Smooth muscle cell (in vitro differentiated cells): ENCODE results near the gene NPB. TPM values are rescaled to one million over a fixed set of nuclear protein-coding genes. Genes with fewer than 3 reads are reported as not detected.
A peak's percentile ranks its signal among the peaks of the same experiment; 100 is the strongest.

ENCODE experiments used
- DNase-seq: peaks from one replicate; lab custom pipeline; 2025; ENCODE audit not compliant: unreplicated experiment; lab: John Stamatoyannopoulos, UW
- H2AFZ ChIP-seq: fragments of 200-600 bp; sonication (generic); 2 replicates; pipeline ENCODE4 v1.6.0; 2016; ENCODE audit warnings: antibody characterized with exemption, low read depth, mild to moderate bottlenecking
- H3F3A ChIP-seq: fragments of 200-600 bp; sonication (generic); 2 replicates; pipeline ENCODE4 v1.6.0; 2017; ENCODE audit warnings: antibody characterized with exemption, low read depth
- H3K27ac ChIP-seq: fragments of 200-600 bp; sonication (generic); 2 replicates; pipeline ENCODE4 v1.5.1; 2016; ENCODE audit warnings: low read depth, mild to moderate bottlenecking
- H3K27me3 ChIP-seq: fragments of 200-600 bp; sonication (generic); 2 replicates; pipeline ENCODE4 v1.6.1; 2016; ENCODE audit warnings: low read depth, mild to moderate bottlenecking
- H3K36me3 ChIP-seq: fragments of 200-600 bp; sonication (generic); 2 replicates; pipeline ENCODE4 v1.5.1; 2016; ENCODE audit warnings: low read depth
- H3K4me1 ChIP-seq: fragments of 200-600 bp; sonication (generic); 2 replicates; pipeline ENCODE4 v1.5.1; 2016; ENCODE audit warnings: low read depth
- H3K4me2 ChIP-seq: fragments of 200-600 bp; sonication (generic); 2 replicates; pipeline ENCODE4 v1.6.0; 2016; ENCODE audit warnings: mild to moderate bottlenecking
- H3K4me3 ChIP-seq: fragments of 200-600 bp; sonication (generic); 2 replicates; pipeline ENCODE4 v1.5.1; 2016; ENCODE audit warnings: mild to moderate bottlenecking
- H3K79me2 ChIP-seq: fragments of 200-600 bp; sonication (generic); 2 replicates; pipeline ENCODE4 v1.6.0; 2016; ENCODE audit warnings: low read depth, mild to moderate bottlenecking
- H3K9ac ChIP-seq: fragments of 200-600 bp; sonication (generic); 2 replicates; pipeline ENCODE4 v1.6.0; 2016; ENCODE audit warnings: low read depth
- H3K9me3 ChIP-seq: fragments of 200-600 bp; sonication (generic); replicated peaks from 2 replicates; pipeline ENCODE4 v1.5.1; 2016; ENCODE audit warnings: low read depth
- H4K20me1 ChIP-seq: fragments of 200-600 bp; sonication (generic); 2 replicates; pipeline ENCODE4 v1.6.0; 2016; ENCODE audit warnings: low read depth
- WGBS: methylation state at CpG from one replicate; pipeline ENCODE4 v1.1.7; 2016; ENCODE audit warnings: low lambda C conversion rate; 5-methylcytosine and 5-hydroxymethylcytosine counted together
- polyA plus RNA-seq: library from polyadenylated mRNA; unstranded; fragments of >200 nt; fragmentation: Nextera tagmentation; extraction: Ambion mirVana; gene quantifications from 2 replicates; pipeline ENCODE4 v1.2.1, GENCODE V29; 2016
- total RNA-seq: library from RNA; depleted of rRNA; stranded (reverse); fragments of >200 nt; gene quantifications from 2 replicates; pipeline ENCODE4 v1.2.3, GENCODE V29; 2014
- TF ChIP-seq, protein P1 (sequence below): fragments of 200-600 bp; sonication (generic); IDR thresholded peaks from 2 replicates; pipeline ENCODE4 v1.5.1; 2017; ENCODE audit warnings: borderline replicate concordance, mild to moderate bottlenecking, antibody characterized with exemption; ENCODE audit not compliant: insufficient read depth, poor library complexity, severe bottlenecking

The NPB gene
- total and polyA plus RNA-seq, 2 experiments from 2014 or later, result 7.9 to 14.4 TPM

DNA sequence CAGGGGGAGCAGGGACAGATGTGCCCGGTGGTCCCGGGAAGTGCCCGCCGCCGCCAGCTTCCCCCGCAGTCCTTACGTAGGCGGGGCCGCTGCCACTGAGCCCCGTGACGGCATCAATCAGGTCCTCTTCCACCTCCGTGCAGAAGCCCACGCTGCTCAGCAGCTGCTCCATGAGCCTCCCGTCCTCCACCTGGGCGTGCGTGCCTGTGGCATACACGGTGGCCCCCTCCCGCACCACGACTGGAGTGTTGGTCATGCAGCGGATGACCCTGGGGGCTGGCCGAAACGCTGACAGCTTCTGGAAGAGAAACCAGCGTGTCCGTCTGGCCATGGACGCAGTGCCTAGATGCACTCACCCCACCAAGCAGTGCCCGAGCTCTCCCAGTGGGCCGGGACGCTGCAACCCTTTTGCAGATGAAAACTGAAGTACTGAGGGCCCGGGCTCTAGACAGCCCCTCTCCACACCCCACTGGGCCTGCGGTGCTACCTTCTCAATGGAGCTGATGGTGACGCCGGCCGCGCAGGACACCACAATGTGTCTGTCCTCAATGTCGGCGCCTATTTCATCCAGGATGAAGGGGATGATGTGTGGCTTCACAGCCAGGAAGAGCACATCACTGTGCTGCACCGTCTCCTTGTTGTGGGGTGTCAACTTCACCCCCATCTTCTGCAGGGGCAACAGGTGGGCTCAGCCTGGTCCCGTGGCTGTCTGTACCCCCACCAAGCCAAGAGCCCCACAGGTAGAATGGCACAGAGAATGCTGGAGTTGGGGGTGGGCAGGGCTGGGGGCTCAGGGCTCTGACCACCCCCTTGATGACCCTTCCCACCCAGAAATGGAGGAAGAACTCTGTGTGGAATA lies 33.0 kb downstream of the NPB start:
- Histone ChIP-seq H3K27ac (no peak overlapping the region), H3F3A (peaks cover 8% of the 10 kb centered on the region), H3K9me3 (no peaks in the 10 kb centered on the region), H3K4me2 (peak overlapping the region; percentile 85), H4K20me1 (peaks cover 35% of the 10 kb centered on the region), H3K9ac (no peak overlapping the region), H2AFZ (no peak overlapping the region), H3K36me3 (no peaks in the 10 kb centered on the region), H3K79me2 (peaks cover 20% of the 10 kb centered on the region), H3K27me3 (no peaks in the 10 kb centered on the region), H3K4me1 (peaks cover 5% of the 10 kb centered on the region), H3K4me3 (peak overlapping the region; percentile 57)
- DNase-seq, result no peak
- 96% methylated on average over 38 of the region's 38 CpGs for WGBS
- TF ChIP-seq, protein P1, sequence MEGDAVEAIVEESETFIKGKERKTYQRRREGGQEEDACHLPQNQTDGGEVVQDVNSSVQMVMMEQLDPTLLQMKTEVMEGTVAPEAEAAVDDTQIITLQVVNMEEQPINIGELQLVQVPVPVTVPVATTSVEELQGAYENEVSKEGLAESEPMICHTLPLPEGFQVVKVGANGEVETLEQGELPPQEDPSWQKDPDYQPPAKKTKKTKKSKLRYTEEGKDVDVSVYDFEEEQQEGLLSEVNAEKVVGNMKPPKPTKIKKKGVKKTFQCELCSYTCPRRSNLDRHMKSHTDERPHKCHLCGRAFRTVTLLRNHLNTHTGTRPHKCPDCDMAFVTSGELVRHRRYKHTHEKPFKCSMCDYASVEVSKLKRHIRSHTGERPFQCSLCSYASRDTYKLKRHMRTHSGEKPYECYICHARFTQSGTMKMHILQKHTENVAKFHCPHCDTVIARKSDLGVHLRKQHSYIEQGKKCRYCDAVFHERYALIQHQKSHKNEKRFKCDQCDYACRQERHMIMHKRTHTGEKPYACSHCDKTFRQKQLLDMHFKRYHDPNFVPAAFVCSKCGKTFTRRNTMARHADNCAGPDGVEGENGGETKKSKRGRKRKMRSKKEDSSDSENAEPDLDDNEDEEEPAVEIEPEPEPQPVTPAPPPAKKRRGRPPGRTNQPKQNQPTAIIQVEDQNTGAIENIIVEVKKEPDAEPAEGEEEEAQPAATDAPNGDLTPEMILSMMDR, result no peak

DNA sequence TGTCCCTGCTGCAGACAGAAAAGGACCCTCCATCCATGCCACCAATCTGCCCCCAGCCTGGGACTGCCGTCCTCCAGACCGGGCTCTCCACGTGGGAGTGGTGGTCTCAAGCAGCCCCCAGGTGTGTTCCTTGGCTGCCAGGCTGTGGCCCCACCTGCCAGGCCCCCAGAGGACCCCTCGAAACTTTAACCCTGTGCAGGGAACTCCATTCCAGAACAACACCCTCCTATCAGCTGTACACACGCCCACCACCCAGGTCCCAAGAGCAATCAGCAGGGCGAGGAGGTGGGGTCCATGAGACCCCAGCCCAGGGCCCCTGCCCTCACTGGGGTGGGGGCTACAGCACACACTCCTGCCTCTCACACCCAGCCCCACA lies 33.7 kb downstream of the NPB start:
- H3K9me3 ChIP-seq, result no peaks in the 10 kb centered on the region
- H3K79me2 ChIP-seq, result peaks cover 20% of the 10 kb centered on the region
- no peak overlapping the region for H3K27ac ChIP-seq
- no peak overlapping the region for H3K9ac ChIP-seq
- no peaks in the 10 kb centered on the region for H3K27me3 ChIP-seq
- no peak for DNase-seq
- peaks cover 8% of the 10 kb centered on the region for H3F3A ChIP-seq
- H3K36me3 ChIP-seq, result no peaks in the 10 kb centered on the region
- TF ChIP-seq, protein P1, result no peak
- H2AFZ ChIP-seq, result no peak overlapping the region
- peaks cover 35% of the 10 kb centered on the region for H4K20me1 ChIP-seq
- peaks cover 5% of the 10 kb centered on the region for H3K4me1 ChIP-seq
- peak overlapping the region; percentile 57 for H3K4me3 ChIP-seq
- H3K4me2 ChIP-seq, result peak overlapping the region; percentile 85
- WGBS, result 93% methylated on average over 6 of the region's 6 CpGs

DNA sequence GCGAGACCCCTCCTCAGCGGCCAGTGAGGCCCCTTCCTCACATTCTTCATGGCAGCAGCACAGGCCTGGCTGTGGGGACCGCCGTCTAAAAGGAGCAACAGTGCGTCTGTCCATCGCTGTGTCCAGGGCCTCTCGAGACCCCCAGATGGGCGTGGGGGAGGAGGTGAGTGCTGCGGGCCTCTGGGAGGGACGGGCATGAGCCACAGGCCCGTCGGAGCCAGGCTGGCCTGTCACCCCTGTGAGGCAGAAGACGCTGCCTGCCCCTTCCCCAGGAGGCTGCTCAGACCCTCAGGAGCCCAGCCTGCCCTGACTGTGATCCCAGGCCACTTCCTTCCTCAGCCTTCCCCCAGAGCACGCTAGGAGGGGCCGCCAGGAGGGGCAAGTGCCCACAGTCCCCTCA lies 37.2 kb downstream of the NPB start:
- Histone ChIP-seq H3K9ac (no peak overlapping the region), H3K27me3 (no peaks in the 10 kb centered on the region), H3K4me2 (no peak overlapping the region), H4K20me1 (peaks cover 15% of the 10 kb centered on the region), H3F3A (no peaks in the 10 kb centered on the region), H3K9me3 (no peaks in the 10 kb centered on the region), H3K4me3 (no peak overlapping the region), H3K79me2 (peaks cover 20% of the 10 kb centered on the region), H3K36me3 (no peaks in the 10 kb centered on the region), H3K4me1 (peaks cover 5% of the 10 kb centered on the region), H3K27ac (no peak overlapping the region), H2AFZ (no peak overlapping the region)
- DNase-seq, result no peak
- TF ChIP-seq, protein P1, result no peak
- WGBS, result 91% methylated on average over 15 of the region's 15 CpGs
